ENCODE results near the gene OR5H2.

- TF ChIP-seq CTCF (IDR thresholded peaks at IDR 0.05; ENCODE audit: low read depth, low read length) (no peak), EZH2phosphoT487 (IDR thresholded peaks at IDR 0.05; ENCODE audit: low read depth) (no peak)
Measured at GRCh38 chr3:98282205-98282604, at the start of gene OR5H2.

Measured in OCI-LY3 (cell line).